ENCODE data around the gene RIPK4.
"Not testable (repeated sequence)": the region's sequence is repeated elsewhere in the genome, so short reads cannot be mapped to it uniquely, and the experiment has no call there.

The RIPK4 gene

GRCh38 chr21:41794600-41794999, 27.7 kb upstream of the RIPK4 start:
- DNase-seq: no peak

DNA sequence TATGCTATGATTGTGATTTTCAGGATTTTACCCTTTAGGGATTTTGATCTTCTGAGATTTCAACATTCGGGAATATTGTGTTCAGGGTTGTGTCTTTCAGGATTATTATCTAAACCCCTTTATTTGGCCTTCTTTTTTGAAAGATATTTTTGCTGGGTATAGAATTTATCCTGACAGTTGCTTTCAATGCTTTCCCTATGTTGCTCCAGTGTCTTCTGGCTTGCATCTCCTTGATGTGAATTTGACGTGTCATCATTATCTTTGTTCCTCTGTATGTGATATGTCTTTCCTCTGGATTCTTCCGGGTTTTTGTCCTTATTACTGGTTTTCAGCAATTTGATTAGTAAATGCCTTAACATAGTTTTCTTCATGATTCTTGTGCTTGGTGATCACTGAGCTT, 25.9 kb upstream of the RIPK4 start:
- no peak for DNase-seq

DNA sequence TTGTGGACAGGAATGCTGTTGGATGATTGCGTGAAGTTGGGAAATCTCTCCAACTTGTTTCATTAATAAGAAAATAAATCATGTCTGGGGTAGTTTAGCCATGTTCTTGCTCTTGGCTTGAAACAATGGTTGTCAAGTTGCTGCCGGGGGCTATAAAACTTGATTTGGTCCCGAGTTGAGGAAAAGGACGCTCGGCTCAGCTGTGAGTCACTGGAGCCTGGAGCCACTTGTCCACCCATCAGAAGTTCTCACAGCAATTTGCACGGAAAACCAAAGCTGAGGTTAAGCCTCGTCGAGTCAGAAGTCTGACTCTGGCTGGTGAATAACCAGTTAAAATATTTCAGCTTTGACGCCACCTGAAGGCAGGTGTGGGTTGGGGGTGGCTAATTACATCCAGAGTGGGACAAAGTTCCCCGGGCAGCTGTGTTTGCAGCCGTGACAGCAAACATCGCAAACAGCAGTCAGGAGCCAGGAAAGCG, 19.7 kb upstream of the RIPK4 start:
- DNase-seq: no peak

- not testable (repeated sequence) for DNase-seq
Measured at GRCh38 chr21:41785262-41785661, 18.4 kb upstream of the RIPK4 start.

- no peak for DNase-seq
Measured at GRCh38 chr21:41784456-41785102, 17.7 kb upstream of the RIPK4 start.

DNA sequence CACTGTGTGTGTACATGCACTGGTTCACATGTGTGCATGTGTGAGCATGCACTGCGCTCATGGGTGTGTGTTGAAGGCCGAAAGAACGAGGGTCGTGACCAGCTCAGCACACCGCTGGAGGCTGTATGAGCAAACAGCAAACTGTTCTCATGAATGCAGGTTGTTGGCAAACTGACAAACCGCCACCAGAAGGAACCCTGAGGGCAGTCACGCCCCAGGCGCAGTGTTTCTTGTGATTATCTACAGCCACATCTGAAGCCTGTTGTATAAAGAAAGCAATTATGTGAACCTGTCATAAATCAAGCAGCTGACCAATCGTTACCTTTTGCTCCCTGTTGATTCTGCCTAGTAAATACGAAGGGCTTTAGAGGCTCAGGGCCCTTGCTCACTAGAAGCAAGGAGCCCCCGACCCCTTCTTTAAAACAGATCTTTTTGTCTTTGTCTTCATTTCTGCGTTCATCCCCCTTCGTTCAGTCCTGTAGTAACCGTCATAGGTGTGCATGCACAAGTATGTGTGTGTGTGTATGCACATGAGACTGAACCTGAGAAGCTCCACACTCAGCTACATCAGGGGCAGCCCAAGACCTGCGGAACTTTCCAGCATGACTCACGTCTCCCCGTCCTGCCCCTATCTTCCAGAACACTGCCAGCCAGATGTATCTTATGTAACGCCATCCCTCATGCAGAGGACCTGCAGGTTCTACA, 16.8 kb upstream of the RIPK4 start:
- DNase-seq: no peak

- no peak for DNase-seq
Measured at GRCh38 chr21:41781050-41781410, 14.2 kb upstream of the RIPK4 start.

DNA sequence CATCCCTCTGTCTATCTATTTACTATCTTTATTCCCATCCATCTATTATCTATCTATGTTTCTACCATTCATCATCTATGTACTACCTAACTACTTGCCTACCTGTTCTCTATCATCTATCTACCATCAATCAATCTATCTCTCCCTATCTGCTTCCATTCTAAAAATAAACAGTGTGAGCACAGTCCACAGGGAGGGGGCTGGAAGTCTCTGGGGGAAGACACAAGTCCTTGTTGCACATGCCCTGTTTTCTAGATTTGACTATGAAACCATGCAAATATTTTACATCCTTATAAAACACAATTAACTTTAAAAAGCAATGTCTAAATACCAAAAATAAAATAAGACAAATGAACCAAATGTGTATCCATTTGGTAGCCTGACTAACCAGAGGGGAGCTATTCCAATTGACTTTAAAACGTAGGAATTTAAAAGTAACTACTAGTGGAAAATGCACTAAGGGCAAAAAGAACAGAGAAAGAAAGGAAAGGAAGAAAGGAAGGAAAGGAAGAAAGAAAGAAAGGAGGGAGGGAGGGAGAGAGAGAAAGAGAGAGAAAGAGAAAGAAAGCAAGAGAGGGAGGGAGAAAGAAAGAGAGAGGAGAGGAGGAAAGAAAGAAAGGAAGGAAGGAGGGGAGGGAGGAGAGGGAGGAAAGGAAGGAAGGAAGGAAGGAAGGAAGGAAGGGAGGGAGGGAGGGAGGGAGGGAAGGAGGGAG, 13.6 kb upstream of the RIPK4 start:
- DNase-seq: no peak

GRCh38 chr21:41779659-41780058, 12.8 kb upstream of the RIPK4 start:
- DNase-seq: no peak

- no peak for DNase-seq
Measured at GRCh38 chr21:41778930-41779600, 12.2 kb upstream of the RIPK4 start.

DNA sequence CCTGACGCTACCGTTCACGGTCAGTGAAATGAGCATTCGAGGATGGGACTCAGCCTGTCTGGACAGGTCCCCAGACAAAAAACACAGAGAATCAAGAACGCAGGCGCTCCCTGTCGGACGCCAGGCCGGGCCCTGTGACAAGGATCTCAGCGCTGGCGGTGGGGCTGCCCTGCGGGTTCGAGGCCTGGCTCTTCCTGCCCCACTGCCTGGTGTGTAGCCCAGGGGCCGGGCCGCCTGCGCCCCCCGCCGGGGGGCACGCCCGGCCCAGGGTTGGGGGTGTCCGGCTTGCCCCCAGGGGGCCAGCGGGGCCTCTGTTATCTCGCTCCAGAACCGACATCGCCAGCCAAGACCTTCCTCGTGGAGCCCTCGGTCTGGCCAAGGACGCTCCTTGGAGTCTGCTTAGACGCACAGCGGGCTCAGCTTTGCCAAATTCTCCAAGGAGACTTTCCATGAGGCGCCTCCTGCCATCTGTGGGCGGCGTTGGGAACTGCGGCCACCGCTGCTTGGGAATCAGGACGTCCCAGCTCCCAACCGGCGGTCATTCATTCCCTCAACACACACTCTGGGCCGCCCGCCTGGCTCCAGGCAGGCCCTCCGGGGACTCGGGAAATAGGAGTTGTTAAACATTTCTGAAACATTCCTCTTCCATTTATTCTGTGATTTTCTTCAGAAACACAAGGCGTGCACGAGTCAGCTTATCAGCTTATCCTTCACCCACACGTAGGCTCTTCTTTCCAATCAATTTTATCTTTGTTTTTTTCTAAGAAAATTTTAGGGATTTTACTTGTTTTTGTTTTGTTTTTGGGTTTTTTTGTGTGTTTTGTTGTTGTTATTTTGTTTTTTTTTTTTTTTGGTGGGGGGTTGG, 11.3 kb upstream of the RIPK4 start:
- DNase-seq: peak; percentile 63

GRCh38 chr21:41776778-41777177, 9.9 kb upstream of the RIPK4 start:
- no peak for DNase-seq

DNA sequence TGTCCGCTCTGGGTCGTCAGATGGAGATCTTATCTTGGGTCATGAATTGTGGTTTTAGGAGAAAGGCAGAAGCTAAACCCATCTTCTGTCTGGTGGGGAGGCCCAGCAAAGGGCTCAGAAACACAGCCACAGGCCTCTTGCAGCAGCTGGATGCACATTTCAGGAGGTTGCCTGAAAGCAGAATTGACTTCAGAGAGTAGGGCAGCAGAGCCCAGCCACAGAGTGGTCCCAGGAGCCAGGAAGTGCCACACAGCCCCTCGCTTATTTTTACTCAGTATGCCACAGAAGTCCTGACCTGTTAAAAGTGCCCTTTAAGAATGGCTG, 8.3 kb upstream of the RIPK4 start:
- DNase-seq: no peak

- DNase-seq: no peak
Measured at GRCh38 chr21:41774467-41775148, 7.8 kb upstream of the RIPK4 start.

DNA sequence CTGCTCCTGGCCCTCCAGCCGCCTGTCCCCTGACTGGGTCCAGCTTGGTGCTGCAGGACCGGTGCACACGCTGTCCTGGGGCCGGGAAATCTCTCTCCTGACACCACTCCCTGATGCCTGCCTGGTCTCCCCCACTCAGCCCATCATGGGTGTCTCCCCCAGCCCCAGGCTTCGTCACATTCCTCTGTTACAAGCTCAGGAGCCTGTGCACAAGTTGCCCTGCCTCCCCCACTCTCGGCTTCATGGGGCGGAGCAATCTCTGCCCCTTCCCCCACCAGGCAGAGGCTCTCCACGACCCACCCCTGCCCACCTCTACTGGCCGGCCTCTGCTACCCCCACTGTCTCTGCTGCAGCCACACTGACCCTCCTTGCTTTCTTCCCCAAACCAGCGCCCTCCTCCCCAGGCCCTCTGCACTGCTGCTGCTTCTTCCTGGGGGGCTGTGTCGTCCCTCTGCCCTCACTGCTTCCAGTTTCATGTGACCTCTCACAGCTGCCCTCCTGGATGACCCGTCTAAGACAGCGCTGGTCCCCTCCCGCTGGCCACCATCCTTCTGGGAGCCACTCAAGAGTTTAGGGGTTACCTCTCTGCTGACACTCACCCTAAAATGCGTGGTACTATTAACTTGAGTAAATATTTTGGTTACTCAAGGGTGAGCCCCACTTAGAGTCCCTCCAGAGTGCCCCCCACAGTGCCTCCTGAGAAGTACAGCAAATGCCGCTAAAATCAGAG, 5.7 kb upstream of the RIPK4 start:
- DNase-seq: no peak

DNA sequence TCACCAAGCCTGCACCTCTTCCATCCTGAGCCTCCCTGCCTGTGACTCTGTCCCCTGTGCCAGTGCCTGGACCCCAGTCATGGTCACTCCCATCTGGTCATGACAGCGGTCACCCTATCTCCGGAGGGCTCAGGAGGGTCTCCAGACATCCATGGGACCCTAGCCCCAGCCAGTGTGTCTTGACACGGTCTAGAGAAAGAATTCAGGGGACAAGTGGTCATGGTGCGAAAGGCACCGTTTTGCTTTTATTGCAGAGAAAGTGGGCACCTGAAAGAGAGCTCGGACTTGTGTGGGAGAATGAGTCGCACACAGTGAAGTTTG, 4.7 kb upstream of the RIPK4 start:
- DNase-seq: no peak

- DNase-seq: no peak
Measured at GRCh38 chr21:41770901-41771624, 4.2 kb upstream of the RIPK4 start.

GRCh38 chr21:41769933-41770332, 3.1 kb upstream of the RIPK4 start:
- no peak for DNase-seq

- no peak for DNase-seq
Measured at GRCh38 chr21:41769521-41769920, 2.7 kb upstream of the RIPK4 start.

DNA sequence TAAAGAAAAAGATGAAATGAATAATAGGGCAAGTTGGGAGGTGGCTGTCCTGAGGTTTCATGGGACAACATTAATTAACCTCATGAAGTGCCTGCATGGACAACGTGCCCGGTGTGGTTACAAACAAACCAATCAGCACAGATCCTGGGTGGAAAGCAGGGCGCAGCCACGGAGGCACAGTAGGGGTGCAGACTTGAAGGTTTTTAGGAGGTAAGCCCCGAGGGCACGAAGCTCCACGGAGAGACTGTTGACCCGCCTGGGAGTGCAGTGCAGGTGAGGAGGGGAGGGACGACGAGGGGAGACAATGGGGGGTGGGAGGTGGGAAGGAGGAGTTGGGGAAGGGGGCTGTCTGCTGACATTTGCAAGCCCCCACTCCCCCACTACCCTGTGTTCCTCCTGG, 2.3 kb upstream of the RIPK4 start:
- DNase-seq: no peak
